Activated T-helper 9 cell treated with anti-CD3 and anti-CD28 coated beads, Interleukin-2, amount 50 U/mL, for 16 hours (primary cell): ENCODE results near the gene COQ8B.
"Not testable (repeated sequence)": the region's sequence is repeated elsewhere in the genome, so short reads cannot be mapped to it uniquely, and the experiment has no call there.

Experiments used
- DNase-seq: peaks from one replicate; pipeline ENCODE4 v3.0.0-alpha.2; 2020; ENCODE audit warnings: low read depth

COQ8B gene

DNA sequence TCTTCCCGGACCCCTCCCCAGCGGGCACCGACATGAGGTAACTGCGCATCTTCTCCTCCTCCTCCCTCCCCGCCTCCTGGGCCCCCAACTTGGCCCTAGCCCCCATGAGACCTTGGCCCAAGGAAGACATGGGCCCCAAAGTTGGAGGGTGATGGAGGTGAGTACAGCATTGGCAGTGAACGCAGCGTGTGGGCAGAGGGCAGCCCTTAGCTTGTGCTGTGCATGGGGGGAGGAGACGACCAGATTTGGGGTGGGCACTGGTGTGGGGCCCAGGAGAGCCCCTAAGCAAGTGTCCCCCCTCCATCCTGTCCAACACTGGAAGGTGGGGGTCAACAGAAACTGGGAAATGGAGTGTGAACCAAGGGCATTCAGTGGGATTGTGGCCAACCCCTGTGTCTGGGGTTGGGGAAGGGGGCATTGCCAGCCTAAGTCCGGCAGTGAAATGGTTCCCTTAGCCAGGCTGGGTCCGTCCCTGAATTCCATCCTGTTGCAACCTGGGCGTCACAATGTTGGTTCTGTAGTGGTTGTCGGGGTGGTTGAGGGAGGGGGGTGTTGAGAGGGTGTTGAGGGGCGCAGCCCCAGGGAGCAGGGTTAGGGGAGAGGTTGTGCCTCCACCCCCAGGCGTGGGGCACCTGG, 49.8 kb downstream of the COQ8B start:
- no peak for DNase-seq

- no peak for DNase-seq
These were observed 52.7 kb downstream of the COQ8B start for GRCh38 chr19:40663695-40664692.

GRCh38 chr19:40662925-40663694, 53.6 kb downstream of the COQ8B start:
- peak; percentile 92 for DNase-seq

DNA sequence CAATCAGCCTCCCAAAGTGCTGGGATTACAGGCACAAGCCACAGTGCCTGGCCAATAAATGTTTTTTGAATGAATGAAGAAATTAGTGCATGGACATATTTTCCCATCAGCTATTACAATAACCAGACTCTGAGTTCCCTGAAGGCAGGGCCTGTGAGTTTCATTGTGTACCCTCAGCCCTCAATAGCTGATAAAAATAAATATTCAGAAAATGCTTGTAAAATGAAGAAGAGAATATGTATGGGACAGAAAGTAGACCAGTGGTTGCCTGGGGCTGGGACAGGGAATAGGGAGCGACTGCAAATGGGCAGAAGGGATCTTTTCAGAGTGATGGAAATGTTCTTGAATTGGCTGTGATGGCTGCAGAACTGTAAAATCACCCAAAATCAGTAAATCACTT, 55.1 kb downstream of the COQ8B start:
- no peak for DNase-seq

- no peak for DNase-seq
These were observed 57.1 kb downstream of the COQ8B start for GRCh38 chr19:40659566-40659965.

GRCh38 chr19:40659116-40659515, 57.6 kb downstream of the COQ8B start:
- DNase-seq, result no peak

- DNase-seq, result no peak
These were observed 58.7 kb downstream of the COQ8B start for GRCh38 chr19:40658031-40658430.

- DNase-seq, result not testable (repeated sequence)
These were observed 61.0 kb downstream of the COQ8B start for GRCh38 chr19:40655684-40656083.

DNA sequence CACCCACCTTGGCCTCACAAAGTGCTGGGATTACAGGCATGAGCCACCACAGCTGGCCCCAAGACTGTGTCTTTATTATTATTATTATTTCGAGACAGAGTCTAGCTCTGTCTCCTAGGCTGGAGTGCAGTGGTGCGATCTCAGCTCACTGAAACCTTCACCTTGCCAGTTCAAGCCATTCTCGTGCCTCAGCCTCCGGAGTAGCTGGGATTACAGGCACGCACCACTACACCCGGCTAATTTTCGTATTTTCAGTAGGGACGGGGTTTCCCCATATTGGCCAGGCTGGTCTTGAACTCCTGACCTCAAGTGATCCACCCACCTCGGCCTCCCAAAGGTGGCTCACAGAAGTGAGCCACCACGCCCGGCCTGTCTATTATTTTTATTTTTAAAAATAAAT, 64.4 kb downstream of the COQ8B start:
- DNase-seq, result not testable (repeated sequence)

GRCh38 chr19:40650749-40651305, 65.9 kb downstream of the COQ8B start:
- no peak for DNase-seq

DNA sequence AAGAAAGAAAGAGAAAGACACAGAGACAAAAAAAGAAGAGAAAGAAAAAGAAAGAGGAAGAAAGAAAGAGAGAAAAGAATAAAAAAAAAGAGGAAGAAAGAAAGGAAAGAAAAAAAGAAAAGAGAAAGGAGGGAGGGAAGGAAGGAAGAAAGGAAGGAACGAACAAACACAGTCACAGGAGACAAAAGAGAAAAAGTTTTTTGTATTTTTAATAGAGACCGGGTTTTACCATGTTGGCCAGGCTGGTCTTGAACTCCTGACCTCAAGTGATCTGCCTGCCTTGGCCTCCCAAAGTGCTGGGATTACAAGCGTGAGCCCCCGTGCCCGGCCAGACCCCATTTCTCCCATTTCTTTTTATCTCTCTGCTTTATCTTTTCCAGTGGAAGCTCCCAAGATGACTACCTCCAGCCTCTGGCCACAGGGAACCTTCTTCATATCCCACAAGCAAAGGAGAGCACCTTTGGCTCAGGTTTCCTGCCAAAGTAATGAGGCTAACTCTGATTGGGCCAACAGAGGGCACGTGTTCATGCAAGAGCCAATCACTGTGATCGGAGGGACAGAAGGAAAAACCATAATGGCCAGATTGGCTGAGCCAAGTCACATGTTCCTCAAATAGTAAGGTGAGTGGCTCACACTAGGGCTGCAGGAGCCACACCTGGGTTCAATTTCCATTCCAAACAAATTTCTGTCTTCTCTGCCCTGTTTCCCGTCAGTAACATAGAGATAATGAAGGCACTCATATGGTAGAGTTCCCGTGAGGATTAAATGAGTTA, 66.6 kb downstream of the COQ8B start:
- not testable (repeated sequence) for DNase-seq

DNA sequence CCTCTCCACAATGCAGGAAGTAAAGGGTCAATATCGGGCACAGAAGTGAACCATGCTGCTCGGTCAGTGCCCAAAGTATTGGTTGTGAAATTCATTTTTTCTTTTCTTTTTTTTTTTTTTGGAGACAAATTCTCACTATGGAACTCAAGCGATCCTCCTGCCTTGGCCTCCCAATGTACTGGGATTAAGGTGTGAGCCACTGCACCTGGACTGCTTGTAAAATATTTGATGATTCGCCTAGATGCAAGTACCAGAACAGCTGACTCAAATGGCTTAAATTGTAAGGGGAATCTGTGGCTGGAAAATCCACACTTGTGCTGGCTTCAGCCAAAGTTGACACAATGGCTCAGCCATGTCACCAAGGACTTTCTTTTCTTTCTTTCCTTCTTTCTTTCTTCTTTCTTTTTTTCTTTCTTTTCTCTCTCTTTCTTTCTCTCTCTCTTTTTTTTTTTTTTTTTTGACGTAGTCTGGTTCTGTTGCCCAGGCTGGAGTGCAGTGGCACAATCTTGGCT, 69.9 kb downstream of the COQ8B start:
- DNase-seq, result no peak

DNA sequence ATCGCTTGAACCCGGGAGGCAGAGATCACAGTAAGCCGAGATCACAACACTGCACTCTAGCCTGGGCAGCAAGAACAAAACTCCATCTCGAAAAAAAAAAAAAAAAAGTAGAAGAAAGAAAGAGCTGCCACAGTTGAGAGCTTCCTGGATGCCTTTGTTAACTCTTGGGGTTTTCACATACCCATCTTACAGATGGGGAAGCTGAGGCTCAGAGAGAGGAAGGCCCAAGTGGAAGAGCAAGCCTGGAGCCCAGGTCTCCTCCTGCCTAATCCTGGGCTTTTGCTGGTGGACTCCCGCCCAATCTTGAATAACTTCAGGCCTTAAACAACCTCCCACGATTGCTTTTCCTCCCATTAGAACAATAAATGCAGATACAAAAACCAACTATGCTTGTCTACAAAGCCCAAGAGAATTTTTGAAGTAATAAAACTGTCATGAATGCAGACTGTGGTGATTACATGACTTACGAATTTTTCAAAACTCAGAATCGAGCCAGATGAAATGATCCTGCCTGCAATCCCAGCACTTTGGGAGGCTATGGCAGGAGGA, 73.9 kb downstream of the COQ8B start:
- DNase-seq, result no peak

GRCh38 chr19:40642051-40642706, 74.5 kb downstream of the COQ8B start:
- no peak for DNase-seq
